H9 (cell line): ENCODE data around the gene TINAG. TPM values are rescaled to one million over a fixed set of nuclear protein-coding genes. Genes with fewer than 3 reads are reported as not detected.
A peak's percentile ranks its signal among the peaks of the same experiment; 100 is the strongest.

ENCODE experiments used
- DNase-seq: peaks from one replicate; pipeline ENCODE4 v3.0.0-alpha.2; 2017
- H2AFZ ChIP-seq: one replicate; pipeline ENCODE4 v1.6.1; 2013; ENCODE audit warnings: mild to moderate bottlenecking, low read length, control low read depth, moderate library complexity
- H2AK5ac ChIP-seq: 2 replicates; pipeline ENCODE4 v1.6.1; 2013; ENCODE audit warnings: low read length, control low read depth, mixed read lengths; ENCODE audit not compliant: insufficient read length
- H2BK120ac ChIP-seq: one replicate; pipeline ENCODE4 v1.6.1; 2013; ENCODE audit warnings: low read depth, mild to moderate bottlenecking, low read length, control low read depth, inconsistent platforms; ENCODE audit not compliant: poor library complexity, severe bottlenecking
- H2BK12ac ChIP-seq: 2 replicates; pipeline ENCODE4 v1.6.1; 2013; ENCODE audit warnings: low read length, control low read depth, mixed read lengths, low read depth; ENCODE audit not compliant: insufficient read length
- H2BK15ac ChIP-seq: 2 replicates; pipeline ENCODE4 v1.6.1; 2013; ENCODE audit warnings: low read depth, low read length, control low read depth
- H2BK20ac ChIP-seq: one replicate; pipeline ENCODE4 v1.6.1; 2013; ENCODE audit warnings: low read depth, mild to moderate bottlenecking, low read length, control low read depth, inconsistent platforms; ENCODE audit not compliant: poor library complexity, severe bottlenecking
- H2BK5ac ChIP-seq: 2 replicates; pipeline ENCODE4 v1.6.1; 2013; ENCODE audit warnings: low read length, control low read depth, mixed read lengths; ENCODE audit not compliant: insufficient read length
- H3K14ac ChIP-seq: 2 replicates; pipeline ENCODE4 v1.6.1; 2013; ENCODE audit warnings: low read length, control low read depth; ENCODE audit not compliant: insufficient read depth
- H3K18ac ChIP-seq: 2 replicates; pipeline ENCODE4 v1.6.1; 2013; ENCODE audit warnings: low read depth, mild to moderate bottlenecking, mixed read lengths, low read length, control low read depth; ENCODE audit not compliant: insufficient read length
- H3K23ac ChIP-seq: 2 replicates; pipeline ENCODE4 v1.6.1; 2013; ENCODE audit warnings: low read length, control low read depth, mixed read lengths, low read depth; ENCODE audit not compliant: insufficient read length
- H3K23me2 ChIP-seq: 2 replicates; pipeline ENCODE4 v1.6.1; 2013; ENCODE audit warnings: low read depth, mild to moderate bottlenecking, mixed read lengths, low read length, control low read depth; ENCODE audit not compliant: insufficient read length, poor library complexity, severe bottlenecking
- H3K27ac ChIP-seq: 2 replicates; pipeline ENCODE4 v1.5.1; 2013; ENCODE audit warnings: low read length, control low read depth, mixed read lengths, low read depth; ENCODE audit not compliant: insufficient read length
- H3K27me3 ChIP-seq: 2 replicates; pipeline ENCODE4 v1.6.1; 2013; ENCODE audit warnings: low read length, control low read depth, inconsistent platforms; ENCODE audit not compliant: insufficient read depth
- H3K4ac ChIP-seq: 2 replicates; pipeline ENCODE4 v1.6.1; 2013; ENCODE audit warnings: low read depth, mild to moderate bottlenecking, control low read depth, inconsistent platforms, low read length, moderate library complexity
- H3K4me1 ChIP-seq: 2 replicates; pipeline ENCODE4 v1.6.1; 2013; ENCODE audit warnings: low read length, control low read depth, inconsistent platforms; ENCODE audit not compliant: insufficient read depth
- H3K4me2 ChIP-seq: 2 replicates; pipeline ENCODE4 v1.6.1; 2013; ENCODE audit warnings: low read length, control low read depth, mixed read lengths; ENCODE audit not compliant: insufficient read length, insufficient read depth
- H3K56ac ChIP-seq: 2 replicates; pipeline ENCODE4 v1.6.1; 2013; ENCODE audit warnings: low read depth, mild to moderate bottlenecking, mixed read lengths, low read length, control low read depth; ENCODE audit not compliant: insufficient read length
- H3K79me1 ChIP-seq: 2 replicates; pipeline ENCODE4 v1.6.1; 2013; ENCODE audit warnings: low read depth, mild to moderate bottlenecking, moderate library complexity, low read length, control low read depth, inconsistent platforms; ENCODE audit not compliant: insufficient read depth, poor library complexity, severe bottlenecking
- H3K79me2 ChIP-seq: 2 replicates; pipeline ENCODE4 v1.6.1; 2013; ENCODE audit warnings: low read length, control low read depth, inconsistent platforms; ENCODE audit not compliant: insufficient read depth
- H3K9ac ChIP-seq: 2 replicates; pipeline ENCODE4 v1.6.1; 2013; ENCODE audit warnings: low read length, control low read depth, mixed read lengths; ENCODE audit not compliant: insufficient read length; ENCODE audit errors: extremely low read depth
- H3K9me3 ChIP-seq: one replicate; pipeline ENCODE4 v1.6.1; 2013; ENCODE audit warnings: low read depth, low read length, inconsistent platforms; ENCODE audit not compliant: control insufficient read depth
- H3T11ph ChIP-seq: one replicate; pipeline ENCODE4 v1.6.1; 2013; ENCODE audit warnings: mild to moderate bottlenecking, low read length, control low read depth, inconsistent platforms
- H4K20me1 ChIP-seq: one replicate; pipeline ENCODE4 v1.6.1; 2013; ENCODE audit not compliant: control insufficient read depth, insufficient read length, insufficient read depth
- H4K5ac ChIP-seq: 2 replicates; pipeline ENCODE4 v1.6.1; 2013; ENCODE audit warnings: low read depth, mild to moderate bottlenecking, mixed read lengths, low read length, control low read depth; ENCODE audit not compliant: insufficient read length
- H4K8ac ChIP-seq: replicated peaks from 2 replicates; pipeline ENCODE4 v1.6.1; 2013; ENCODE audit warnings: low read length, control low read depth, mixed read lengths, low read depth; ENCODE audit not compliant: insufficient read length
- H4K91ac ChIP-seq: 2 replicates; pipeline ENCODE4 v1.6.1; 2013; ENCODE audit warnings: low read depth, mild to moderate bottlenecking, moderate library complexity, mixed read lengths, low read length, control low read depth; ENCODE audit not compliant: insufficient read length
- H3K27ac Mint-ChIP-seq, 3 experiments: 2 replicates in 2 of 3; 3 replicates in 1 of 3; pipeline ENCODE4 v1.8.0; 2020 to 2021; ENCODE audit warnings: mixed read lengths in 3 of 3, mild to moderate bottlenecking in 1 of 3, moderate library complexity in 1 of 3
- H3K27me3 Mint-ChIP-seq: 2 replicates; pipeline ENCODE4 v1.8.0; 2021; ENCODE audit warnings: low read depth, mild to moderate bottlenecking, moderate library complexity, mixed read lengths
- H3K36me3 Mint-ChIP-seq, 3 experiments: 2 replicates in 2 of 3; 3 replicates in 1 of 3; pipeline ENCODE4 v1.8.0; 2020 to 2021; ENCODE audit warnings: low read depth in 3 of 3, mixed read lengths in 3 of 3; ENCODE audit not compliant: insufficient read depth in 1 of 3
- H3K4me1 Mint-ChIP-seq, 2 experiments: 2 replicates each; pipeline ENCODE4 v1.8.0; 2020; ENCODE audit warnings: mixed read lengths in 2 of 2
- H3K4me3 Mint-ChIP-seq, 2 experiments: 2 replicates in 1 of 2; 3 replicates in 1 of 2; pipeline ENCODE4 v1.8.0; 2020 to 2021; ENCODE audit warnings: mild to moderate bottlenecking in 2 of 2, mixed read lengths in 2 of 2, moderate library complexity in 1 of 2
- H3K9me3 Mint-ChIP-seq, 2 experiments: 2 replicates in 1 of 2; 3 replicates in 1 of 2; pipeline ENCODE4 v1.8.0; 2020; ENCODE audit warnings: mild to moderate bottlenecking in 2 of 2, mixed read lengths in 2 of 2, moderate library complexity in 1 of 2
- WGBS: extraction: QIAGEN DNeasy Blood & Tissue Kit; methylation state at CpG from one replicate; pipeline ENCODE4 v1.1.7; 2013; ENCODE audit warnings: missing lambda C conversion rate, low lambda C conversion rate, mixed read lengths; ENCODE audit not compliant: insufficient read length; ENCODE audit errors: extremely low coverage; 5-methylcytosine and 5-hydroxymethylcytosine counted together
- total RNA-seq: library from RNA; stranded (reverse); gene quantifications from 2 replicates; pipeline ENCODE4 v1.2.1, GENCODE V29; 2021
- TF ChIP-seq, protein P1 (sequence below): fragments of 200-600 bp; sonication (generic); conservative IDR thresholded peaks from 3 replicates; pipeline ENCODE4 v1.8.0; 2021; ENCODE audit warnings: antibody characterized with exemption, mild to moderate bottlenecking

The TINAG gene
- total RNA-seq, 1 experiment from 2014 or later: not detected

DNA sequence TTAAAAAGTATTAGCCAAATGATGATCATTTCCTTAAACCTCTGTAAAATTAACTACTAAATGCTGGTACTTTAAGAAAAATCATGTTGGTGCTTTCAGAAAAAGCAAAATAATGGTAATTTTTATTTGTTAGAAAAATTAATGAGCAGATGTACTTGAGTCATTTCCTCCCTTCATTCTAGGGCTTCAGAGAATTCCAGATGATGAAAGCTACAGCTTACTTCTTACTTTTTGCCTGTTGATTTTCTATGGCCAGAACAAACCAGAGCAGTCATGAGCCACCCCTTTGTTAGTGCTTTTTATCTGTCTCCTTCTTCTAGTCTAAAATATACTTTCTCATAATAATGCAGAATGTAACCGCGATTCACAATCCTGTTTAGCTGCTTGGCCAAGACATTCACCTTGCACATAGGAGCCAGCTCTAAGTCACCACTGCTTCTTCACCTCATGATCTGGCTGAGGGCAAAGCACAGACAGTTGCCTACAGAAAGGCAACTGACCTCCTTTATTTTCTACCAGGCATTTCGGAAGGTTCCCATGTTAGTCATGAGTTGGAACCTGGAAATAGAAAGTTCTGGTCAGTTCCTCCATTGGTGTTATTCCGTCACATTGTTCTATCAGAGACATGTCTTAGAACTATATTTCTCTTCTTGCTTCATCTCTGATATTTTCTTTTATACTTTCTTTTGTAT lies 43.5 kb upstream of the TINAG start:
- Histone ChIP-seq H3K4ac (no peak overlapping the region), H3K23ac (no peak overlapping the region), H4K20me1 (no peaks in the 10 kb centered on the region), H3K18ac (no peak overlapping the region), H3K56ac (no peak overlapping the region), H3K79me1 (no peaks in the 10 kb centered on the region), H2BK120ac (no peak overlapping the region), H2BK5ac (no peak overlapping the region), H2AFZ (no peak overlapping the region), H4K91ac (no peak overlapping the region), H3T11ph (peak overlapping the region; percentile 17), H3K27me3 (no peaks in the 10 kb centered on the region), H3K27ac (no peak overlapping the region), H4K5ac (no peak overlapping the region), H2BK20ac (no peak overlapping the region), H3K79me2 (no peaks in the 10 kb centered on the region), H3K14ac (no peak overlapping the region), H2BK12ac (no peak overlapping the region), H2BK15ac (no peak overlapping the region), H3K4me1 (no peaks in the 10 kb centered on the region), H3K23me2 (no peaks in the 10 kb centered on the region), H4K8ac (no peak overlapping the region), H3K4me2 (no peak overlapping the region), H3K9ac (no peak overlapping the region), H3K9me3 (no peaks in the 10 kb centered on the region), H2AK5ac (no peak overlapping the region)
- H3K4me3 Mint-ChIP-seq: no peak overlapping the region
- H3K4me1 Mint-ChIP-seq: peaks cover 20 to 27% of the 10 kb centered on the region in 2 experiments
- no peaks in the 10 kb centered on the region for H3K9me3 Mint-ChIP-seq
- WGBS: no CpG with 5 or more reads among the region's 4 CpGs
- no peak overlapping the region for H3K27ac Mint-ChIP-seq
- no peak for DNase-seq
- TF ChIP-seq, protein P1, sequence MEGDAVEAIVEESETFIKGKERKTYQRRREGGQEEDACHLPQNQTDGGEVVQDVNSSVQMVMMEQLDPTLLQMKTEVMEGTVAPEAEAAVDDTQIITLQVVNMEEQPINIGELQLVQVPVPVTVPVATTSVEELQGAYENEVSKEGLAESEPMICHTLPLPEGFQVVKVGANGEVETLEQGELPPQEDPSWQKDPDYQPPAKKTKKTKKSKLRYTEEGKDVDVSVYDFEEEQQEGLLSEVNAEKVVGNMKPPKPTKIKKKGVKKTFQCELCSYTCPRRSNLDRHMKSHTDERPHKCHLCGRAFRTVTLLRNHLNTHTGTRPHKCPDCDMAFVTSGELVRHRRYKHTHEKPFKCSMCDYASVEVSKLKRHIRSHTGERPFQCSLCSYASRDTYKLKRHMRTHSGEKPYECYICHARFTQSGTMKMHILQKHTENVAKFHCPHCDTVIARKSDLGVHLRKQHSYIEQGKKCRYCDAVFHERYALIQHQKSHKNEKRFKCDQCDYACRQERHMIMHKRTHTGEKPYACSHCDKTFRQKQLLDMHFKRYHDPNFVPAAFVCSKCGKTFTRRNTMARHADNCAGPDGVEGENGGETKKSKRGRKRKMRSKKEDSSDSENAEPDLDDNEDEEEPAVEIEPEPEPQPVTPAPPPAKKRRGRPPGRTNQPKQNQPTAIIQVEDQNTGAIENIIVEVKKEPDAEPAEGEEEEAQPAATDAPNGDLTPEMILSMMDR: no peak
- no peaks in the 10 kb centered on the region for H3K36me3 Mint-ChIP-seq
- peaks cover 17% of the 10 kb centered on the region for H3K27me3 Mint-ChIP-seq
